ENCODE measurements around the gene SYCE3.
A peak's percentile ranks its signal among the peaks of the same experiment; 100 is the strongest.
"Not testable (repeated sequence)": the region's sequence is repeated elsewhere in the genome, so short reads cannot be mapped to it uniquely, and the experiment has no call there.

Gene SYCE3

DNA sequence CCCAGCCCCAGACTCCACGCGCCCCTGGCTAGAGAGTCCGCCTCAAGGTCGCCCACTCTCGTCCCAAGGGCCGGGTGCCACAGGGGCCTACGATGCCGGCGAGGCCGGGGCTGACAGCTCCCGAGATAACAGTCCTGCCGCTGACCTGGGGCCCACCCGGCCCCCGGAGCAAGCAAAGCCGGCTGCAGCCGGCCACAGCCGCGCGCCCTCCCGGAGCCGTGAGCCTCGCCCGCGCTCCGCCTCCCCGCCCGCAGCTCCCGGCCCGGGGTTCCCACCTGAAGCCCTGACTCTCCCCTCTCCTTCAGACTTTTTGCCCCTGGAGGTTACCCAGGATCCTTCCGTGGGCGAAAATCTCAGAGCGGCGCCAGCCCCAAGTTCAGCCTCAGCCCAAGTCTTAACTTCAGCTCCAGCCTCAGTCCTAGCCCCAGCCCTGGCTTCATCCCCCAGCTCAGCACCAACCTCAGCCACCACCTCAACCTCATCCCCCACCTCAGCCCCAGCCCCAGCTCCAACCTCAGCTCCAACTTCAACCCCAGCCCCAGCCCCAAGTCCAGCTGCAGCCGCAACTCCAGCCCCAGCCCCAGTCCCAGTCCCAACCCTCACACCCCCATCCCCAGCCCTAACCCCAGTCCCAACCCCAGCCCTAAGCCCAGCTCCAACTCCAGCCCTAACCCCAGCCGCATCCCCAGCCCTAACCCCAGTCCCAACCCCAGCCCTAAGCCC, 15.3 kb downstream of the SYCE3 start:
- DNase-seq, result no peak

DNA sequence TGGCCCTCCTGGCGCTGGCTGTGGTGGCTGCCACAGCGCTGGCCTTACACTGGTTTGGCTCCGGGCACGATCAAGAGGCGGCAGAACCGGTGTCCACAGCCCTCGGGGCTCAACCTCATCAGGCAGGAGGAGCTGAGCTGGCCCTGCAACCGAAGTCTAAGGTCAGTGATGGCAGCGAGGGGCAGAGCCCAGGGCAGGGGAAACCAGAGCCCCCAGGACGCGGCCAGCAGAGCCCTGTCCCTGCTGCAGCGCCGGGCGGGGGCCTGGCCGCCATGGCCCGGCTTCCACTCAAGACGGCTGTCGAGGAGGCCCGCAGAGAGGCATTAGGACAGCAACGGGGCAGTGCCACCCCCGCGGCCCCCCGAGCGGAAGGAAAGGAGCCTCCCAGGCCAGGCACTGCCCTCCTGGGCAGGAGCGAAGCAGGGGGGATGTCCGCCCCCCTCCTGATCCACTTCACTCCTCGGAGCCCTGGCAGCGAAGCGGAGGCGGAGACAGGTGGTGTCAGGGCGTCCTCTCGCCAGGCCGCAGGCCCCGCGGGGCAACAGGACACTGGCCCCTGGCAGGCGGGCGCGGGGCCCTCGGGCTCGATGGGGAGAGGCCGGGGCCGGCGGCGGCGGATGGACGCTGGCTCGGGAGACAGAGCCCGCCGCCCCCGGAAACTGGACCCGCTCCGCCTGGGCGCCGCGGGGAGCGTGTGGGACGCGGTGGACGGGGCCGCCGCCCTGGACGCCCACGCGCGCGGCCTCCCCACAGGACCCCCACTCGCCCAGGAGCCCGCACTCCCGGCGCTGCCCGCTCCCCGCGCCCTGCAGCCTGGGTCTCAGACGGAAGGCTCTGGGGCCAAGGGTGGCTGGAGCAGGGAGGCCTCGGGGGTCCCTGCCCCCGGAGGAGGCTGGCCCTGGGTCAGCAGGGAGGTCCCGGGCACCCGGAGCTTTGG, 16.1 kb downstream of the SYCE3 start:
- DNase-seq, result no peak

DNA sequence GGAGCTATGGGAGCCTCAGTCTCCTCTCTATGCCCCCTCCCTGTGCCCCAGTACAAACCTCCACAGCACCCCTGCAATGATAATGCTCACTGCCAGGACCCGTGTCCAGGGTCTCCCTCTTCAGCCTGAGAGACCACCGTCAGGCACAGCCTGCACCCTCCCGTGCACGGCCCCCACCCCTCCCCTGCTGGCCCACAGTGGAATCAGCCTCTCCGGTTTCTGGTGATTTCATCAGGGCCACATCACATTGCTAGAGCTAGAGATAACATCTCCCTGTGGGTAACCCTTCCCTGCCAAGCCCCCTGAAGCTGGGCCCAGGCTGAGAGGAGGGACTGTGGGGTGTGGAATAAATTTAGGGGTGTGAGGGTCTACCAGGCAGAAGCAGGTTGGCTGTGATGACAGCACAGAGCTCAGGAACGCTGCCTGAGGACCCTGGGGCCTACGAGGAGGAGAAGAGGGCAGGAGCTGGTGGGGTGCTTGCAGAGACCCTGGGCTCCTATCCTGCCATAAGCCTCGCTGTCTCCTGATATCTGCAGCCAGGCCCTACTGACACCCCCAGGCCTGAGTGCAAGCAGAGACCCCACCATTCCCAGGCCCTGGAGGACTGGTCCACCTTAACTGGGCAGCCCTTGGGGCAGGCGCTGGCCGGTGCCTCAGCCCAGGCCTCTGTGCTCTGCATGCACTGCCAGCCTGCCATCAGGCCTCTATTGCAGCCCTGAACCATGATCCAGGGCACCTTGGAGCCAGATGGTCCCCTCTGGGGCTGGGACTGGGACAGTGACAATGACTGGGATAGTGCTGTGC, 17.0 kb downstream of the SYCE3 start, which contains the start of gene KLHDC7B:
Gene KLHDC7B (plus strand): TSS at position 378 of the 804 bp plus-strand sequence. CDS start 345 bp downstream, at position 723.
- DNase-seq, result no peak

- no peak for DNase-seq
These were observed 17.9 kb downstream of the SYCE3 start for GRCh38 chr22:50544746-50545253.

GRCh38 chr22:50544078-50544745, 18.5 kb downstream of the SYCE3 start:
- DNase-seq, result peak; percentile 50 to 78 (median 64)

- DNase-seq, result no peak
These were observed 20.2 kb downstream of the SYCE3 start for GRCh38 chr22:50542416-50542927.

- DNase-seq, result not testable (repeated sequence)
These were observed 21.1 kb downstream of the SYCE3 start for GRCh38 chr22:50541667-50542026.

- DNase-seq, result no peak
These were observed 22.3 kb downstream of the SYCE3 start for GRCh38 chr22:50540381-50540780.

GRCh38 chr22:50537765-50538164, 25.0 kb downstream of the SYCE3 start:
- DNase-seq, result no peak

- DNase-seq, result no peak
These were observed 26.5 kb downstream of the SYCE3 start for GRCh38 chr22:50536226-50536625.

DNA sequence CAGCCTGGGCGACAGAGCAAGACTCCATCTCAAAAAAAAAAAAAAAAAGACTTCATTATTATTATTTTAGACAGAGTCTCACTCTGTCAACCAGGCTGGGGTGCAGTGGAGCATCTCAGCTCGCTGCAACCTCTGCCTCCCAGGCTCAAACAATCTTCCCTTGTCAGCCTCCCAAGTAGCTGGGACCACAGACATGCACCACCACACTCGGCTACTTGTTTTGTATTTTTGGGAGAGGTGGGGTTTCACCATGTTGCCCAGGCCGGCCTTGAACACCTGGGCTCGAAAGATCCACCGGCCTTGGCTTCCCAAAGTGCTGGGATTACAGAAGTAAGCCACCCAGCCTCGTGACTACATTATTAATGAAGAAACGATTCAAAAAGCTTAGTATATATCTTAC, 27.6 kb downstream of the SYCE3 start:
- DNase-seq, result no peak

DNA sequence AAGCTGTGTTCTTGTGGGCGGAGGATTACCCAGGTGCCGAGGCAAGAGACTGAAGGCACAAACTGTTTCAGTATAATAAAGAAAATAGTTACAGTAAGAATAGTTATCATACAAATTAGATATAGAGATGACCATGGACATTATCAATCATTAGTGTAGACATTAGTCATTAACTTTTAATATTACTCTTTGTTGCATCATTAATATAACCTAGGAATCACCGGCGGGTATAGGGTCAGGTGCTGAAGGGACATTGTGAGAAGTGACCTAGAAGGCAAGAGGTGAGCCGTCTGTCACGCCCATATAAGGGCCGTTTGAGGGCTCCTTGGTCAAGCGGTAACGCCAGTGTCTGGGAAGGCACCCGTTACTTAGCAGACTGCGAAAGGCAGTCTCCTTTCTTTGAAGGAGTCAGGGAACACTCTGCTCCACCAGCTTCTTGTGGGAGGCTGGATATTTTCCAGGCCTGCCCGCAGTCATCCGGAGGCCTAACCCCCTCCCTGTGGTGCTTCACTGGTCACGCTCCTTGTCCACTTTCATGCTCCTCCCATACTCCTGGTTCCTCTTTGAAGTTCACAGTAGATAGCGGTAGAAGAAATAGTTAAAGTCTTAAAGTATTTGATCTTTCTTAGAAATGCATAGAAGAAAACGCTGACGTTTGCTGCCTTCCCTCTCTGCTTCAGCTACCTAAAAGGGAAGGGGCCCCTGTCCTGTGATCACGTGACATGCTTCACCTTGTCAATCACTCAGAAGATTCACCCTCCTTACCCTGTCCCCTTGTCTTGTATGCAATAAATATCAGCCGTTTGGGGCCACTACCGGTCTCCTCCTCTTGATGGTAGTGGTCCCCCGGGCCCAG, 28.6 kb downstream of the SYCE3 start:
- DNase-seq, result not testable (repeated sequence)

- no peak for DNase-seq
These were observed 29.6 kb downstream of the SYCE3 start for GRCh38 chr22:50532824-50533796.

GRCh38 chr22:50531962-50532674, 30.6 kb downstream of the SYCE3 start:
- no peak for DNase-seq

DNA sequence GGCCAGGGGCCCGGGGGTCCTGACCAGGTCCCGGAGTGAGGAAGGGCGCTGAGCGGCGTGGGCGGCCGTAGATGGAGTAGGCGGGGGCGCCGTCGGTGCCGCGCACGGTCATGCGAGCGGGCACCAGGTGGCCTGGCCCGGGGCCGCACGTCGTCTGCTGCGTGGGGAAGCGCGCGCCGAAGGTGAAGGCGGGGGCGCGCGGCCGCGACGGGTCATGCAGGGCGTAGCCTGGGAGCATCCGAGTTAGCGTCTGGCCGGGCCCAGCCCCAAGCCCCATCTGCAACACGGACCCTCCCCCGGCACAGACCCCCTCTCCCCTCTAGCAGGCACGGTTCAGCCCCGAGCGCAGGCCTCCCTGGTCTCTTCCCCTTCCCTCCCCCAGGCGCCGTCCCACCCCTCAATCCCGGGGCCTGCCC, 31.2 kb downstream of the SYCE3 start:
- peak in 2 of 4 experiments; percentile 56 to 63 for DNase-seq

- DNase-seq, result peak; percentile 41 to 69 (median 60)
These were observed 31.7 kb downstream of the SYCE3 start for GRCh38 chr22:50530877-50531545.

- DNase-seq, result no peak
These were observed 32.2 kb downstream of the SYCE3 start for GRCh38 chr22:50530580-50530876.

DNA sequence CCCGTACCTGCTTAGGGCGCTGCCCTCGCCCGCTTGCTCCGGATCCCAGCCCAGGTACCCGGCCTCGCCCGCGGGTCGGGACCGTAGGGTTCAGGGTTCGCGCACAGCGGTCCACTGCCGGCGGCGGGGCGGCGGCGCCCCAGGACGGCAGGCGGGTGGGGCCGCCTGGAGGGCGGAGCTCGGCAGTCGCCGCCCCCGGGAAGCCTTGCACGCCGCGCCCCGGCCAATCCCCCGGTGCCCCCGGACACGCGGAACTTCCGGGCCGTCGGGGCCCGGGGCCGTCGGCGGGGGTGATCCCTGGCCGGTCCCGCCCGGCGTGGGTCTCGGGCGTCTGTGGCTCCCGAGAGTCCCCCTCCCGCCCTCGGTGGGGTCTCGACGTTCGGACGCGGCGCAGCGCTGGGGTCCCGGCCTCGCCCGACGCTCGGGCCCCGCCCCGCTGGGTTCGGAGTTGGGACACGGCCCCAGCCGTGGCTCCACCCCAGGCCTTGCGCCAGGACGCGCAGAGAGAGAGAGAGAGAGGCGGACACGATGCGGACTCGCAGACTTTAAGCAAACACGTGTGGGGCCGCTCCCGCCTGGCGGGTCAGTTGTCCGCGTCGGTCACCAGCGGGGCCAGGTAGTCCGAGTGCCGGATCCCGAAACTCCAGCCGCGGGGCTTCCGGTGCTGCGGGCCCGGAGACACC, 32.7 kb downstream of the SYCE3 start, which contains the start of gene TYMP:
Gene TYMP (minus strand): TSS at position 116 of the 683 bp plus-strand sequence. CDS start 303 bp downstream, outside the sequence.
- peak in 2 of 4 experiments; percentile 34 to 60 for DNase-seq

Data from activated naive CD4-positive, alpha-beta T cell (primary cell).